Loucy (cell line): ENCODE results near the gene GRID1.

Experiments used
- H2AFZ ChIP-seq: fragments of 200-600 bp; sonication (generic); 2 replicates; pipeline ENCODE4 v1.6.0; 2016; ENCODE audit warnings: antibody characterized with exemption, mild to moderate bottlenecking, low read length, moderate library complexity
- H3F3A ChIP-seq: fragments of 200-600 bp; 2 replicates; pipeline ENCODE4 v1.6.0; 2016; ENCODE audit warnings: antibody characterized with exemption, low read depth, mild to moderate bottlenecking
- H3K27me3 ChIP-seq: fragments of 200-600 bp; sonication (generic); 2 replicates; pipeline ENCODE4 v1.6.1; 2014; ENCODE audit warnings: low read length, mild to moderate bottlenecking; ENCODE audit not compliant: insufficient read depth, poor library complexity, severe bottlenecking
- H3K36me3 ChIP-seq: fragments of 200-600 bp; sonication (generic); 2 replicates; pipeline ENCODE4 v1.6.1; 2016; ENCODE audit warnings: low read length; ENCODE audit not compliant: insufficient read depth
- H3K4me1 ChIP-seq: fragments of 200-600 bp; sonication (generic); 2 replicates; pipeline ENCODE4 v1.5.1; 2014; ENCODE audit warnings: low read length, mild to moderate bottlenecking; ENCODE audit not compliant: insufficient read depth, poor library complexity, severe bottlenecking
- H3K4me2 ChIP-seq: fragments of 200-600 bp; sonication (generic); 2 replicates; pipeline ENCODE4 v1.6.0; 2014; ENCODE audit warnings: antibody characterized with exemption, low read length, low read depth, mild to moderate bottlenecking; ENCODE audit not compliant: poor library complexity, severe bottlenecking
- H3K4me3 ChIP-seq: fragments of 200-600 bp; sonication (generic); 2 replicates; pipeline ENCODE4 v1.5.1; 2014; ENCODE audit warnings: low read length, mild to moderate bottlenecking, mixed read lengths; ENCODE audit not compliant: poor library complexity, severe bottlenecking
- H3K79me2 ChIP-seq: fragments of 200-600 bp; sonication (generic); 2 replicates; pipeline ENCODE4 v1.6.1; 2014; ENCODE audit warnings: low read length; ENCODE audit not compliant: insufficient read depth
- H3K9ac ChIP-seq: fragments of 200-600 bp; sonication (generic); 2 replicates; pipeline ENCODE4 v1.6.0; 2014; ENCODE audit warnings: mild to moderate bottlenecking, low read depth, low read length, moderate library complexity; ENCODE audit not compliant: poor library complexity, severe bottlenecking
- H3K9me2 ChIP-seq: fragments of 200-600 bp; sonication (generic); replicated peaks from 2 replicates; pipeline ENCODE4 v1.6.1; 2016; ENCODE audit warnings: low read depth, low read length, mixed read lengths
- H3K9me3 ChIP-seq: fragments of 200-600 bp; sonication (generic); 2 replicates; pipeline ENCODE4 v1.6.1; 2014; ENCODE audit warnings: mild to moderate bottlenecking, antibody characterized with exemption, low read length, low read depth; ENCODE audit not compliant: insufficient read depth
- H4K20me1 ChIP-seq: fragments of 200-600 bp; sonication (generic); 2 replicates; pipeline ENCODE4 v1.6.0; 2014; ENCODE audit warnings: antibody characterized with exemption, low read length, mild to moderate bottlenecking; ENCODE audit not compliant: insufficient read depth, poor library complexity, severe bottlenecking
- CTCF ChIP-seq: fragments of 200-600 bp; sonication (generic); conservative IDR thresholded peaks from 2 replicates; pipeline ENCODE4 v1.5.1; 2014; ENCODE audit warnings: mild to moderate bottlenecking, antibody characterized with exemption, low read length
- EZH2phosphoT487 ChIP-seq: fragments of 200-600 bp; IDR thresholded peaks from 2 replicates; pipeline ENCODE4 v1.6.1; 2018; ENCODE audit warnings: antibody characterized with exemption, mild to moderate bottlenecking, moderate library complexity, borderline replicate concordance

GRID1 gene

GRCh38 chr10:86298501-86299001 lies 68.0 kb downstream of the GRID1 start:
- Histone ChIP-seq H3K4me3 (no peak overlapping the region), H3K27me3 (no peaks in the 10 kb centered on the region), H3K9ac (no peak overlapping the region), H3F3A (no peaks in the 10 kb centered on the region), H4K20me1 (no peaks in the 10 kb centered on the region), H2AFZ (no peak overlapping the region), H3K4me2 (no peak overlapping the region), H3K79me2 (no peaks in the 10 kb centered on the region), H3K9me2 (no peaks in the 10 kb centered on the region), H3K9me3 (no peaks in the 10 kb centered on the region), H3K4me1 (no peaks in the 10 kb centered on the region), H3K36me3 (no peaks in the 10 kb centered on the region)
- no peak for TF ChIP-seq CTCF
- TF ChIP-seq EZH2phosphoT487, result no peak

- Histone ChIP-seq H3K4me2 (no peak overlapping the region), H3K9me2 (no peaks in the 10 kb centered on the region), H4K20me1 (no peaks in the 10 kb centered on the region), H3K4me3 (no peak overlapping the region), H3K9me3 (no peaks in the 10 kb centered on the region), H3K79me2 (no peaks in the 10 kb centered on the region), H3K4me1 (no peaks in the 10 kb centered on the region), H3F3A (no peaks in the 10 kb centered on the region), H3K9ac (no peak overlapping the region), H3K36me3 (no peaks in the 10 kb centered on the region), H3K27me3 (no peaks in the 10 kb centered on the region), H2AFZ (no peak overlapping the region)
- TF ChIP-seq EZH2phosphoT487, result no peak
- TF ChIP-seq CTCF, result no peak
These were observed 70.8 kb downstream of the GRID1 start for GRCh38 chr10:86295791-86296190.

- Histone ChIP-seq H3K79me2 (no peaks in the 10 kb centered on the region), H2AFZ (no peak overlapping the region), H4K20me1 (no peaks in the 10 kb centered on the region), H3K9me2 (no peaks in the 10 kb centered on the region), H3K9me3 (no peaks in the 10 kb centered on the region), H3K36me3 (no peaks in the 10 kb centered on the region), H3F3A (no peaks in the 10 kb centered on the region), H3K9ac (no peak overlapping the region), H3K27me3 (no peaks in the 10 kb centered on the region), H3K4me1 (no peaks in the 10 kb centered on the region), H3K4me2 (no peak overlapping the region), H3K4me3 (no peak overlapping the region)
- TF ChIP-seq EZH2phosphoT487, result no peak
- TF ChIP-seq CTCF, result no peak
These were observed 71.2 kb downstream of the GRID1 start for GRCh38 chr10:86295351-86295750.
